ENCODE data around the gene ZNF300.

The ZNF300 gene

GRCh38 chr5:150895431-150896428, 9.1 kb downstream of the ZNF300 start:
- Histone ChIP-seq H3K79me2 (ENCODE audit: insufficient read depth, low read length) (no peaks in the 10 kb centered on the region), H3K4me2 (ENCODE audit: insufficient read depth, low read length) (no peak overlapping the region), H3K27me3 (ENCODE audit: insufficient read depth, low read length, poor library complexity) (no peaks in the 10 kb centered on the region), H3K27ac (ENCODE audit: low read length) (no peak overlapping the region), H4K20me1 (ENCODE audit: insufficient read depth, low read length) (no peaks in the 10 kb centered on the region), H3K9me3 (ENCODE audit: insufficient read depth, low read length, severe bottlenecking) (peaks cover 45% of the 10 kb centered on the region), H3K36me3 (ENCODE audit: insufficient read depth, low read length) (no peaks in the 10 kb centered on the region), H3K9ac (ENCODE audit: low read depth, low read length) (no peak overlapping the region), H3K4me1 (ENCODE audit: insufficient read depth, low read length) (no peaks in the 10 kb centered on the region), H3K4me3 (ENCODE audit: low read depth in 1 of 2, low read length in 2 of 2) (no peak overlapping the region), H2AFZ (ENCODE audit: low read depth, low read length) (no peak overlapping the region)
- TF ChIP-seq CTCF (IDR thresholded peaks at IDR 0.05; ENCODE audit: borderline replicate concordance, extremely low read depth, low read length, poor library complexity, severe bottlenecking), result no peak
- TF ChIP-seq EZH2 (IDR thresholded peaks at IDR 0.05; ENCODE audit: borderline replicate concordance, low read depth, low read length, severe bottlenecking), result no peak
- DNase-seq, result no peak
- ATAC-seq (ENCODE audit: insufficient read depth, low read depth), result no peak

GRCh38 chr5:150879358-150879757, 25.4 kb downstream of the ZNF300 start:
- Histone ChIP-seq H3K27ac (ENCODE audit: low read length) (no peak overlapping the region), H3K4me1 (ENCODE audit: insufficient read depth, low read length) (no peaks in the 10 kb centered on the region), H3K4me2 (ENCODE audit: insufficient read depth, low read length) (no peak overlapping the region), H3K9me3 (ENCODE audit: insufficient read depth, low read length, severe bottlenecking) (no peaks in the 10 kb centered on the region), H3K4me3 (ENCODE audit: low read depth in 1 of 2, low read length in 2 of 2) (no peak overlapping the region), H2AFZ (ENCODE audit: low read depth, low read length) (no peak overlapping the region), H3K9ac (ENCODE audit: low read depth, low read length) (no peak overlapping the region), H4K20me1 (ENCODE audit: insufficient read depth, low read length) (no peaks in the 10 kb centered on the region), H3K36me3 (ENCODE audit: insufficient read depth, low read length) (no peaks in the 10 kb centered on the region), H3K27me3 (ENCODE audit: insufficient read depth, low read length, poor library complexity) (no peaks in the 10 kb centered on the region), H3K79me2 (ENCODE audit: insufficient read depth, low read length) (no peaks in the 10 kb centered on the region)
- no peak for DNase-seq
- ATAC-seq (ENCODE audit: insufficient read depth, low read depth), result no peak
- TF ChIP-seq CTCF (IDR thresholded peaks at IDR 0.05; ENCODE audit: borderline replicate concordance, extremely low read depth, low read length, poor library complexity, severe bottlenecking) (no peak), EZH2 (IDR thresholded peaks at IDR 0.05; ENCODE audit: borderline replicate concordance, low read depth, low read length, severe bottlenecking) (no peak)

- no peak for DNase-seq
- H3K79me2 ChIP-seq (ENCODE audit: insufficient read depth, low read length), result no peaks in the 10 kb centered on the region
- no peaks in the 10 kb centered on the region for H3K4me1 ChIP-seq (ENCODE audit: insufficient read depth, low read length)
- no peaks in the 10 kb centered on the region for H3K9me3 ChIP-seq (ENCODE audit: insufficient read depth, low read length, severe bottlenecking)
- no peaks in the 10 kb centered on the region for H4K20me1 ChIP-seq (ENCODE audit: insufficient read depth, low read length)
- H3K27ac ChIP-seq (ENCODE audit: low read length), result no peak overlapping the region
- H3K4me3 ChIP-seq (ENCODE audit: low read depth in 1 of 2, low read length in 2 of 2), result no peak overlapping the region
- ATAC-seq (ENCODE audit: insufficient read depth, low read depth), result no peak
- TF ChIP-seq EZH2 (IDR thresholded peaks at IDR 0.05; ENCODE audit: borderline replicate concordance, low read depth, low read length, severe bottlenecking), result no peak
- no peak for TF ChIP-seq CTCF (IDR thresholded peaks at IDR 0.05; ENCODE audit: borderline replicate concordance, extremely low read depth, low read length, poor library complexity, severe bottlenecking)
- H2AFZ ChIP-seq (ENCODE audit: low read depth, low read length), result no peak overlapping the region
- no peak overlapping the region for H3K4me2 ChIP-seq (ENCODE audit: insufficient read depth, low read length)
- no peaks in the 10 kb centered on the region for H3K27me3 ChIP-seq (ENCODE audit: insufficient read depth, low read length, poor library complexity)
- H3K9ac ChIP-seq (ENCODE audit: low read depth, low read length), result no peak overlapping the region
- H3K36me3 ChIP-seq (ENCODE audit: insufficient read depth, low read length), result no peaks in the 10 kb centered on the region
Observed at GRCh38 chr5:150862070-150862469, 42.7 kb downstream of the ZNF300 start.

Measured in DND-41 (cell line).